Kidney epithelial cell (primary cell): ENCODE results near the gene AMIGO2. TPM values are rescaled to one million over a fixed set of nuclear protein-coding genes. Genes with fewer than 3 reads are reported as not detected.

Experiments
- DNase-seq: peaks from one replicate; pipeline ENCODE4 v3.0.0-alpha.2; 2010; ENCODE audit warnings: low read depth
- H3K27me3 ChIP-seq: 2 replicates; pipeline ENCODE4 v1.6.0; 2011; ENCODE audit warnings: low read length; ENCODE audit not compliant: control insufficient read depth, insufficient read depth
- H3K36me3 ChIP-seq: 2 replicates; pipeline ENCODE4 v1.5.1; 2011; ENCODE audit warnings: low read length; ENCODE audit not compliant: control insufficient read depth, insufficient read depth
- H3K4me3 ChIP-seq: 2 replicates; pipeline ENCODE4 v1.5.1; 2011; ENCODE audit warnings: low read depth, mild to moderate bottlenecking, control low read depth, low read length
- CTCF ChIP-seq: IDR thresholded peaks from 2 replicates; pipeline ENCODE4 v1.5.1; 2011; ENCODE audit warnings: mild to moderate bottlenecking, moderate library complexity, low read length, control low read depth, inconsistent platforms; ENCODE audit not compliant: insufficient read depth, poor library complexity, severe bottlenecking
- total RNA-seq: library from RNA; depleted of rRNA; stranded (reverse); fragments of >200 nt; gene quantifications from 2 replicates; pipeline ENCODE4 v1.2.3, GENCODE V29; 2015

The AMIGO2 gene
- total RNA-seq, 1 donor from 2014 or later: 284 TPM

GRCh38 chr12:47095446-47096236 is 15.9 kb upstream of the AMIGO2 start:
- H3K4me3 ChIP-seq: no peak overlapping the region
- TF ChIP-seq CTCF: no peak
- no peaks in the 10 kb centered on the region for H3K36me3 ChIP-seq
- H3K27me3 ChIP-seq: no peaks in the 10 kb centered on the region
- peak; percentile 79 for DNase-seq

GRCh38 chr12:47094804-47095203 is 15.0 kb upstream of the AMIGO2 start:
- Histone ChIP-seq H3K36me3 (no peaks in the 10 kb centered on the region), H3K4me3 (no peak overlapping the region), H3K27me3 (no peaks in the 10 kb centered on the region)
- no peak for TF ChIP-seq CTCF
- peak; percentile 72 for DNase-seq

- Histone ChIP-seq H3K36me3 (no peaks in the 10 kb centered on the region), H3K4me3 (no peak overlapping the region), H3K27me3 (no peaks in the 10 kb centered on the region)
- TF ChIP-seq CTCF: no peak
- DNase-seq: no peak
Observed at GRCh38 chr12:47091009-47091408, 11.2 kb upstream of the AMIGO2 start.

- TF ChIP-seq CTCF: no peak
- H3K36me3 ChIP-seq: no peaks in the 10 kb centered on the region
- no peak for DNase-seq
- no peaks in the 10 kb centered on the region for H3K27me3 ChIP-seq
- H3K4me3 ChIP-seq: no peak overlapping the region
Observed at GRCh38 chr12:47088021-47088944, 8.5 kb upstream of the AMIGO2 start.

GRCh38 chr12:47087088-47087688 is 7.4 kb upstream of the AMIGO2 start:
- no peak for DNase-seq
- Histone ChIP-seq H3K4me3 (no peak overlapping the region), H3K27me3 (no peaks in the 10 kb centered on the region), H3K36me3 (no peaks in the 10 kb centered on the region)
- TF ChIP-seq CTCF: no peak
